Mesenchymal stem cell (in vitro differentiated cells and primary cell): Measurements from ENCODE around the gene GMPR.
A peak's percentile ranks its signal among the peaks of the same experiment; 100 is the strongest.
"Not testable (repeated sequence)": the region's sequence is repeated elsewhere in the genome, so short reads cannot be mapped to it uniquely, and the experiment has no call there.

Source experiments
- DNase-seq: peaks from one replicate; pipeline ENCODE4 v3.0.0-alpha.2; 2013
- H2AFZ ChIP-seq: one replicate; pipeline ENCODE4 v1.6.1; 2013; ENCODE audit warnings: low read depth, mild to moderate bottlenecking, control low read depth, inconsistent platforms, low read length, moderate library complexity
- H2AK5ac ChIP-seq: 2 replicates; pipeline ENCODE4 v1.6.1; 2013; ENCODE audit warnings: low read length, moderate library complexity, mild to moderate bottlenecking, inconsistent platforms; ENCODE audit not compliant: severe bottlenecking
- H2BK120ac ChIP-seq: one replicate; pipeline ENCODE4 v1.6.1; 2013; ENCODE audit warnings: low read depth, mild to moderate bottlenecking, inconsistent platforms, low read length, moderate library complexity
- H2BK12ac ChIP-seq, 2 experiments: one replicate each; pipeline ENCODE4 v1.6.1; 2013; ENCODE audit warnings: inconsistent platforms in 2 of 2, low read length in 2 of 2, mild to moderate bottlenecking in 2 of 2, moderate library complexity in 2 of 2, control low read depth in 1 of 2
- H2BK15ac ChIP-seq: one replicate; pipeline ENCODE4 v1.6.1; 2013; ENCODE audit warnings: mild to moderate bottlenecking, low read depth, inconsistent platforms; ENCODE audit not compliant: poor library complexity, severe bottlenecking
- H2BK5ac ChIP-seq: 2 replicates; pipeline ENCODE4 v1.6.1; 2013; ENCODE audit warnings: low read depth, mild to moderate bottlenecking, low read length, control low read depth, inconsistent platforms; ENCODE audit not compliant: poor library complexity, severe bottlenecking
- H3K14ac ChIP-seq, 2 experiments: one replicate each; pipeline ENCODE4 v1.6.1; 2013; ENCODE audit warnings: inconsistent platforms in 2 of 2, low read length in 2 of 2, control low read depth in 1 of 2, mild to moderate bottlenecking in 1 of 2, moderate library complexity in 1 of 2
- H3K18ac ChIP-seq, 2 experiments: one replicate each; pipeline ENCODE4 v1.6.1; 2013; ENCODE audit warnings: inconsistent platforms in 2 of 2, low read length in 2 of 2, control low read depth in 1 of 2, low read depth in 1 of 2, mild to moderate bottlenecking in 1 of 2
- H3K23ac ChIP-seq, 2 experiments: one replicate each; pipeline ENCODE4 v1.6.1; 2013; ENCODE audit warnings: inconsistent platforms in 2 of 2, low read length in 2 of 2, mild to moderate bottlenecking in 2 of 2, moderate library complexity in 2 of 2, control low read depth in 1 of 2
- H3K27ac ChIP-seq: 2 replicates; pipeline ENCODE4 v1.5.1; 2013; ENCODE audit warnings: mild to moderate bottlenecking, moderate library complexity, low read length, control low read depth, inconsistent platforms; ENCODE audit not compliant: poor library complexity, severe bottlenecking
- H3K27me3 ChIP-seq, 2 experiments: 2 replicates each; pipeline versions ENCODE4 v1.6.1 to v1.7.0; 2013; ENCODE audit warnings: low read length in 2 of 2, mild to moderate bottlenecking in 2 of 2, moderate library complexity in 2 of 2, control low read depth in 1 of 2, inconsistent platforms in 1 of 2; ENCODE audit not compliant: control insufficient read depth in 1 of 2, insufficient read depth in 1 of 2
- H3K36me3 ChIP-seq, 2 experiments: 2 replicates each; pipeline versions ENCODE4 v1.6.1 to v1.7.0; 2013; ENCODE audit warnings: low read length in 2 of 2, control low read depth in 1 of 2, inconsistent platforms in 1 of 2, low read depth in 1 of 2, mild to moderate bottlenecking in 1 of 2; ENCODE audit not compliant: insufficient read depth in 2 of 2, control insufficient read depth in 1 of 2
- H3K4ac ChIP-seq, 2 experiments: one replicate each; pipeline ENCODE4 v1.6.1; 2013; ENCODE audit warnings: inconsistent platforms in 2 of 2, low read length in 2 of 2, mild to moderate bottlenecking in 2 of 2, moderate library complexity in 2 of 2, control low read depth in 1 of 2, low read depth in 1 of 2
- H3K4me1 ChIP-seq: 2 replicates; pipeline ENCODE4 v1.6.1; 2013; ENCODE audit warnings: low read depth, low read length, control low read depth; ENCODE audit not compliant: control insufficient read depth, insufficient read depth
- H3K4me2 ChIP-seq: 2 replicates; pipeline ENCODE4 v1.6.1; 2013; ENCODE audit warnings: low read length, mild to moderate bottlenecking, inconsistent platforms; ENCODE audit not compliant: poor library complexity, severe bottlenecking
- H3K4me3 ChIP-seq, 2 experiments: 2 replicates each; pipeline versions ENCODE4 v1.5.1 to v1.7.0; 2013; ENCODE audit warnings: low read length in 2 of 2, mild to moderate bottlenecking in 2 of 2, control low read depth in 1 of 2, low read depth in 1 of 2; ENCODE audit not compliant: insufficient read depth in 1 of 2
- H3K79me1 ChIP-seq: replicated peaks from 2 replicates; pipeline ENCODE4 v1.6.1; 2013; ENCODE audit warnings: mild to moderate bottlenecking, control low read depth, low read length, inconsistent platforms; ENCODE audit not compliant: poor library complexity, severe bottlenecking
- H3K9ac ChIP-seq: 2 replicates; pipeline ENCODE4 v1.7.0; 2013; ENCODE audit warnings: mild to moderate bottlenecking, low read length, moderate library complexity
- H3K9me3 ChIP-seq: 2 replicates; pipeline ENCODE4 v1.7.0; 2013; ENCODE audit warnings: mild to moderate bottlenecking, low read length; ENCODE audit not compliant: control insufficient read depth
- H4K8ac ChIP-seq: one replicate; pipeline ENCODE4 v1.6.1; 2013; ENCODE audit warnings: inconsistent platforms, mild to moderate bottlenecking, low read length, moderate library complexity
- H4K91ac ChIP-seq: one replicate; pipeline ENCODE4 v1.6.1; 2013; ENCODE audit warnings: mild to moderate bottlenecking, low read length, inconsistent platforms
- WGBS: methylation state at CpG from one replicate; pipeline ENCODE4 v1.1.7; 2013; ENCODE audit warnings: mixed read lengths; 5-methylcytosine and 5-hydroxymethylcytosine counted together

The GMPR gene

DNA sequence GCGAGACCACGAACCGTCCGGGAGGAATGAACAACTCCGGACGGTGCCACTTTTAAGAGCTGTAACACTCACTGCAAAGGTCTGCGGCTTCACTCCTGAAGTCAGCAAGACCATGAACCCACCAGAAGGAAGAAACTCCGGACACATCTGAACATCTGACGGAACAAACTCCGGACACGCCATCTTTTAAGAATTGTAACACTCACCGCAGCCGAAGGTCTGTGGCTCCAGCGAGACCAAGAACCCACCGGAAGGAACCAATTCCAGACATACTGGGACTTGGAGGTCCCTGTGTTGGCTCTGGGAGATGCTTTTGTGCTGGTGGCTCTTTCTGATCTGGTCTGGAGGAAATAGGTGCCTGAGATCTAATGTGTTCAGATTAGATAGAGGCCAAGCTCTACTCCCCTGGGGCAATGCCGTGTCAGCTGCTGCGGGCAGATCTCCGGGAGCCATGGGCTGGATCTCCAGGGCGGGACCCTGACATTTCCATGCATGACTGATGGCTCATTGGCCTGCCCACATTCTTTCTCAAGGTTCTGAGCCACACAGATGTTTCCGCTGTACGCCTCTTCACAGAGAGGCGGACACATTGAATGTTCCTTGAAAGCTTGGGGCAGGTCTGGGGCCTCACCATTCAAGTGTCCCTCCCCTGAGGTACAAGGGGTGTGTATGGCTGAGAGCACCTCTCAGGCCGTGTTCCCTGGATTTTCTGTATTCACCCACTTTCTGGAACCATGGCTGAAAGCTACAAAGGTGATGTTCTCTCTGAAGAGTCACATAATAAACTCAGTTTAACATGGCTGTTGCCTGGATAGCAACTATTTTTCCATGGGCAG is 29.3 kb downstream of the GMPR start:
- H2AK5ac ChIP-seq: no peak overlapping the region
- no peak overlapping the region for H4K8ac ChIP-seq
- no peak overlapping the region for H2BK15ac ChIP-seq
- no peak overlapping the region for H3K14ac ChIP-seq
- no peak overlapping the region for H2AFZ ChIP-seq
- no peak overlapping the region for H2BK120ac ChIP-seq
- H3K4me1 ChIP-seq: no peaks in the 10 kb centered on the region
- H3K27ac ChIP-seq: no peak overlapping the region
- no peaks in the 10 kb centered on the region for H3K27me3 ChIP-seq
- H3K4me3 ChIP-seq: no peak overlapping the region
- no peak overlapping the region for H3K23ac ChIP-seq
- H3K9me3 ChIP-seq: no peaks in the 10 kb centered on the region
- 95% methylated on average over 23 of the region's 23 CpGs for WGBS
- no peak overlapping the region for H4K91ac ChIP-seq
- H3K79me1 ChIP-seq: no peaks in the 10 kb centered on the region
- no peak overlapping the region for H3K18ac ChIP-seq
- no peak overlapping the region for H3K4me2 ChIP-seq
- no peak overlapping the region for H3K4ac ChIP-seq
- DNase-seq: no peak
- no peak overlapping the region for H2BK12ac ChIP-seq
- H3K9ac ChIP-seq: no peak overlapping the region
- peaks cover 0 to 3% of the 10 kb centered on the region in 2 experiments for H3K36me3 ChIP-seq
- H2BK5ac ChIP-seq: no peak overlapping the region

DNA sequence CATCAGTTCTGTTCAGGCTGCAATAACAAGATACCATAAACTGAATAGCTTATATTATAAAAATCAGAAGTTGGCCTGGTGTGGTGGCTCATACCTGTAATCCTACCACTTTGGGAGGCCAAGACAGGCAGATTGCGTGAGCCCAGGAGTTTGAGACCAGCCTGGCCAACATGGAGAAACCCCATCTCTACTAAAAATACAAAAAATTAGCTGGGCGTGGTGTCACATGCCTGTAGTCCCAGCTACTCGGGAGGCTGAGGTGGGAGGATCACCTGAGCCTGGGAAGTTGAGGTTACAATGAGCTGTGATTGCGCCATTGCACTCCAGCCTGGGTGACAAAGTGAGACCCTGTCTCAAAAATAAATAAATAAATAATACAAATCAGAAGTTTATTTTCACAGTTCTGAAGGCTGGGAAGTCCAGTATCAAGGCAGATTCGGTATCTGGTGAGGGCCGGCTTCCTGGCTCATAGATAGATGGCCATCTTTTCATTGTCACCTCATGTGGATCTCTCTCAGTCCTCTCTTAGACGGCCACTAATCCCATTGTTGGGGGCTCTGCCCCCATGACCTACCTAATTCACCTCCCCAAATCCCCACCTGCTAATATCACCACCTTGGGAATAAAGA is 31.2 kb downstream of the GMPR start:
- not testable (repeated sequence) for H3K4ac ChIP-seq, H3K36me3 ChIP-seq, H4K8ac ChIP-seq, H3K9me3 ChIP-seq, H3K4me2 ChIP-seq, H2BK12ac ChIP-seq, H3K27ac ChIP-seq, H2AK5ac ChIP-seq, H3K14ac ChIP-seq, H3K79me1 ChIP-seq, H2AFZ ChIP-seq, H3K18ac ChIP-seq, H2BK15ac ChIP-seq, H3K23ac ChIP-seq, H2BK120ac ChIP-seq, H3K4me3 ChIP-seq, H4K91ac ChIP-seq, H3K4me1 ChIP-seq, H2BK5ac ChIP-seq, H3K9ac ChIP-seq, DNase-seq, H3K27me3 ChIP-seq
- 93% methylated on average over 5 of the region's 7 CpGs for WGBS

DNA sequence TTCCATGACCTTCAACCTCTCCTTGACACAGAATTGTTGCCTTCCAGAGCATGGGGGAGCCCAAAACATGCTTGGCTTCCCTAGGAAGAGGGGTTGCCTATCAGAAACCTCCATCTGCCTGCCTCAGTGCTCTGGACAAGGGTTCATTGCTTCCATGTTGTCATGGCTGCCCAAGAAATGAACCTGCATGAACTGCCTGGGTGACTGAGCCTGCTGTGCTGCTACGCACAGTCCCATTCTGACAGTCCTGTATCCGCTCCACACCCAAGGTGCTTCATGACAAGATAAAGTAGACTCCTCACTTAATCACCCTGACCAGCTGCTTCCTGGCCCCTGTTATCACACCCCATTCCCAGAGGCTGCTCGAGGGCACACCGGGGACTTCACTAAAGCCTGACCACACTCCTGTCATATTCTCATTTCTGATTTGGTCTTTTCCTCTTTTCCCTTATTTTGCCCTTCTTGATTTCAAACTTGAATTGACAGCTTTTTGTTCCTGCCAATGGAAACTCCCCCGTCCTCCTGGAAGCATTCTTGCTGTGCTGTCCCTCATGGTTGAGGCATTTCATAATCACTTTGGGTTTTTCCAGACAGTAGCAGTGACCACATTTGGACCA is 31.9 kb downstream of the GMPR start:
- H2AK5ac ChIP-seq: no peak overlapping the region
- WGBS: 88% methylated on average over 5 of the region's 5 CpGs

DNA sequence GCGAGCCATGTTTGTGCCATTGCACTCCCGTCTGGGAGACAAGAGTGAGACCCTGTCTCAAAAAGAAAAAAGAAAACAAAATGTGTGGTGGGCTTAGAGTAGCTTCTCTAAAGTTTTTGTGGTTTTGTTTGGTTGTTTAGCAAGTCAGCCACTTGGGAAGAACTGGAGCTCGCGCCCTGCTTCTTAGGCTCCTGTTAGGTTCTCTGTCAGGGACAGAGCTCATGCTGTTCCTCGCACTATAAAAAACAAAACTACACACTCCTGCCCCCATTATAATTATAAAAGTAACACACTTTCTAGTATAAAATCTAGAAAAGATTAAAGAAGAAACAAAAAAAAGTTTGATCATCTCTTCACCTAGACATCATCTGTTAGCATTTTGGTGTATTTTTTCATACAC is 33.0 kb downstream of the GMPR start:
- no peak overlapping the region for H2BK15ac ChIP-seq
- H2AK5ac ChIP-seq: no peak overlapping the region
- no peak overlapping the region for H3K27ac ChIP-seq
- no peaks in the 10 kb centered on the region for H3K27me3 ChIP-seq
- 90% methylated on average over 2 of the region's 5 CpGs for WGBS
- no peak overlapping the region for H3K14ac ChIP-seq
- H3K23ac ChIP-seq: no peak overlapping the region
- no peak overlapping the region for H3K4me3 ChIP-seq
- H3K4me2 ChIP-seq: no peak overlapping the region
- H3K18ac ChIP-seq: no peak overlapping the region
- H4K8ac ChIP-seq: no peak overlapping the region
- H3K9ac ChIP-seq: no peak overlapping the region
- H3K79me1 ChIP-seq: no peaks in the 10 kb centered on the region
- no peak overlapping the region for H3K4ac ChIP-seq
- no peak overlapping the region for H2BK12ac ChIP-seq
- H3K9me3 ChIP-seq: no peaks in the 10 kb centered on the region
- DNase-seq: no peak
- no peak overlapping the region for H2BK120ac ChIP-seq
- H3K36me3 ChIP-seq: no peaks in the 10 kb centered on the region
- H4K91ac ChIP-seq: no peak overlapping the region
- H2AFZ ChIP-seq: no peak overlapping the region
- H2BK5ac ChIP-seq: no peak overlapping the region
- peaks cover 1% of the 10 kb centered on the region for H3K4me1 ChIP-seq

More for the DNA sequence above, 31.9 kb downstream of the GMPR start:
- no peak overlapping the region for H3K4me3 ChIP-seq
- peak overlapping the region; percentile 57 for H2BK15ac ChIP-seq
- H2BK12ac ChIP-seq: no peak overlapping the region
- no peak overlapping the region for H3K4ac ChIP-seq
- no peak overlapping the region for H2AFZ ChIP-seq
- no peaks in the 10 kb centered on the region for H3K79me1 ChIP-seq
- no peak overlapping the region for H3K27ac ChIP-seq
- peaks cover 0 to 3% of the 10 kb centered on the region in 2 experiments for H3K36me3 ChIP-seq
- no peaks in the 10 kb centered on the region for H3K9me3 ChIP-seq
- H3K9ac ChIP-seq: no peak overlapping the region
- no peak overlapping the region for H3K4me2 ChIP-seq
- H2BK5ac ChIP-seq: no peak overlapping the region
- no peak overlapping the region for H3K14ac ChIP-seq
- peak overlapping the region; percentile 25 for H4K91ac ChIP-seq
- H4K8ac ChIP-seq: peak overlapping the region; percentile 21
- peaks cover 1% of the 10 kb centered on the region for H3K4me1 ChIP-seq
- DNase-seq: no peak
- no peak overlapping the region for H2BK120ac ChIP-seq
- no peaks in the 10 kb centered on the region for H3K27me3 ChIP-seq
- H3K23ac ChIP-seq: no peak overlapping the region
- no peak overlapping the region for H3K18ac ChIP-seq
